GM19099 (cell line): ENCODE measurements around the gene PROX2.

Source experiments
- POLR2A ChIP-seq: IDR thresholded peaks from 3 replicates; pipeline ENCODE4 v1.6.1; 2011; ENCODE audit warnings: low read depth; ENCODE audit not compliant: insufficient read length; ENCODE audit errors: extremely low read depth

Gene PROX2

GRCh38 chr14:74913393-74913910 lies 37.5 kb upstream of the PROX2 start:
- TF ChIP-seq POLR2A = no peak

GRCh38 chr14:74912801-74913200 lies 36.9 kb upstream of the PROX2 start:
- TF ChIP-seq POLR2A = no peak

GRCh38 chr14:74912111-74912510 lies 36.2 kb upstream of the PROX2 start:
- no peak for TF ChIP-seq POLR2A

- TF ChIP-seq POLR2A = no peak
Measured at GRCh38 chr14:74911704-74912103, 35.8 kb upstream of the PROX2 start.

- TF ChIP-seq POLR2A = no peak
Measured at GRCh38 chr14:74911221-74911620, 35.3 kb upstream of the PROX2 start.

- no peak for TF ChIP-seq POLR2A
Measured at GRCh38 chr14:74910556-74910955, 34.6 kb upstream of the PROX2 start.

- no peak for TF ChIP-seq POLR2A
Measured at GRCh38 chr14:74909911-74910310, 34.0 kb upstream of the PROX2 start.

- TF ChIP-seq POLR2A = no peak
Measured at GRCh38 chr14:74909501-74909900, 33.6 kb upstream of the PROX2 start.

GRCh38 chr14:74908861-74909341 lies 33.0 kb upstream of the PROX2 start:
- TF ChIP-seq POLR2A = no peak

- TF ChIP-seq POLR2A = no peak
Measured at GRCh38 chr14:74907744-74908143, 31.8 kb upstream of the PROX2 start.

GRCh38 chr14:74906925-74907521 lies 31.1 kb upstream of the PROX2 start:
- no peak for TF ChIP-seq POLR2A

- TF ChIP-seq POLR2A = peak; percentile 23
Measured at GRCh38 chr14:74905595-74906142, 29.7 kb upstream of the PROX2 start.

- TF ChIP-seq POLR2A = no peak
Measured at GRCh38 chr14:74904635-74905503, 28.9 kb upstream of the PROX2 start.

GRCh38 chr14:74902941-74903705 lies 27.2 kb upstream of the PROX2 start:
- TF ChIP-seq POLR2A = no peak

- TF ChIP-seq POLR2A = no peak
Measured at GRCh38 chr14:74898694-74899093, 22.7 kb upstream of the PROX2 start.
